A549 (cell line): ENCODE data around the gene IL10. TPM values are rescaled to one million over a fixed set of nuclear protein-coding genes. Genes with fewer than 3 reads are reported as not detected.

Experiments used
- ATAC-seq, 2 experiments: fragments of 200-7000 bp in 1 of 2; fragments of >200 bp in 1 of 2; cut with Nextera tagmentation in 1 of 2; cut with Tn5 transposase in 1 of 2; 3 replicates each; pipeline versions ENCODE4 v1.8.0 to v1.9.1; 2018 to 2020; ENCODE audit warnings: mild to moderate bottlenecking in 1 of 2, moderate library complexity in 1 of 2
- CTCF ChIA-PET: fragments of 300-600 bp; sonication (Branson Sonifier 250); formaldehyde crosslinking; extraction: SDS; loops from one replicate; lab custom pipeline; 2021; ENCODE audit warnings: antibody characterized with exemption, inconsistent platforms; lab: Yijun Ruan, JAX
- POLR2A ChIA-PET: fragments of 350-600 bp; formaldehyde crosslinking; extraction: SDS; loops from one replicate; lab custom pipeline; 2021; ENCODE audit warnings: antibody characterized with exemption, inconsistent platforms; lab: Yijun Ruan, JAX
- DNase-seq, 2 experiments: peaks; one replicate each; pipeline versions ENCODE4 v3.0.0 to v3.0.0-alpha.2; 2011 to 2016; ENCODE audit warnings: low read depth in 1 of 2, low spot score in 1 of 2
- FAIRE-seq: peaks from 2 replicates; lab custom pipeline; 2011; peaks lifted over from hg19 to GRCh38; lab: Jason Lieb, UNC
- H3K27ac ChIP-seq, 2 experiments: fragments of >200 bp; sonication (Bioruptor Twin); formaldehyde crosslinking; 3 replicates each; pipeline ENCODE4 v1.5.1; 2016 to 2017
- H3K4me1 ChIP-seq: fragments of >200 bp; sonication (Bioruptor Twin); formaldehyde crosslinking; 3 replicates; pipeline ENCODE4 v1.6.1; 2016
- H3K4me2 ChIP-seq: fragments of >200 bp; sonication (Bioruptor Twin); formaldehyde crosslinking; 3 replicates; pipeline ENCODE4 v1.6.1; 2016
- H3K4me3 ChIP-seq: fragments of >200 bp; sonication (Bioruptor Twin); formaldehyde crosslinking; 3 replicates; pipeline ENCODE4 v1.5.1; 2016
- H3K9me3 ChIP-seq: fragments of >200 bp; sonication (Bioruptor Twin); formaldehyde crosslinking; 3 replicates; pipeline ENCODE4 v1.6.1; 2016
- CBX8 ChIP-seq: fragments of 200-600 bp; sonication (generic); IDR thresholded peaks from 2 replicates; pipeline ENCODE4 v1.6.1; 2016
- CTCF ChIP-seq: fragments of >200 bp; sonication (Bioruptor Twin); formaldehyde crosslinking; IDR thresholded peaks from 3 replicates; pipeline ENCODE4 v1.5.1; 2016
- EHF ChIP-seq: fragments of 250-450 bp; sonication (Bioruptor Pico); IDR thresholded peaks from 2 replicates; pipeline ENCODE4 v1.5.0; 2020; ENCODE audit warnings: mild to moderate bottlenecking
- EHMT2 ChIP-seq: fragments of 200-600 bp; sonication (generic); IDR thresholded peaks from 2 replicates; pipeline ENCODE4 v1.6.1; 2016; ENCODE audit warnings: antibody characterized with exemption, low read depth, mild to moderate bottlenecking, moderate library complexity
- FOSB ChIP-seq: fragments of 250-450 bp; sonication (Bioruptor Pico); IDR thresholded peaks from 2 replicates; pipeline ENCODE4 v1.5.0; 2020; ENCODE audit warnings: mild to moderate bottlenecking, moderate library complexity
- HMGXB4 ChIP-seq: fragments of 250-450 bp; sonication (Bioruptor Pico); IDR thresholded peaks from 2 replicates; pipeline ENCODE4 v1.5.0; 2021; ENCODE audit warnings: mild to moderate bottlenecking, moderate library complexity, borderline replicate concordance
- HOXB5 ChIP-seq: fragments of 250-450 bp; sonication (Bioruptor Pico); IDR thresholded peaks from 2 replicates; pipeline ENCODE4 v1.5.0; 2020; ENCODE audit warnings: mild to moderate bottlenecking, moderate library complexity
- JUNB ChIP-seq: fragments of >200 bp; sonication (Bioruptor Twin); formaldehyde crosslinking; IDR thresholded peaks from 2 replicates; pipeline ENCODE4 v1.6.1; 2016
- KDM1A ChIP-seq: fragments of 200-600 bp; sonication (generic); IDR thresholded peaks from 2 replicates; pipeline ENCODE4 v1.6.1; 2016; ENCODE audit warnings: low read depth, mild to moderate bottlenecking
- MAFK ChIP-seq: fragments of 450-650 bp; IDR thresholded peaks from 2 replicates; pipeline ENCODE4 v1.6.1; 2014; ENCODE audit not compliant: partially characterized antibody
- MAX ChIP-seq: IDR thresholded peaks from 2 replicates; pipeline ENCODE4 v1.6.1; 2012
- MAZ ChIP-seq: fragments of 150-350 bp; IDR thresholded peaks from 2 replicates; pipeline ENCODE4 v1.6.1; 2014; ENCODE audit warnings: antibody characterized with exemption, low read depth, low read length, borderline replicate concordance
- NR3C1 ChIP-seq: fragments of >200 bp; sonication (Bioruptor Twin); formaldehyde crosslinking; IDR thresholded peaks from 3 replicates; pipeline ENCODE4 v1.6.1; 2017
- PBX3 ChIP-seq: IDR thresholded peaks from 2 replicates; pipeline ENCODE4 v1.6.1; 2012
- POLR2A ChIP-seq: IDR thresholded peaks from 2 replicates; pipeline ENCODE4 v1.6.1; 2012; ENCODE audit warnings: mild to moderate bottlenecking, low read length
- POLR2AphosphoS2 ChIP-seq: conservative IDR thresholded peaks from 2 replicates; pipeline ENCODE4 v1.6.1; 2012; ENCODE audit warnings: low read length, improper control_type of control experiment, inconsistent platforms
- RCOR1 ChIP-seq: fragments of 150-350 bp; IDR thresholded peaks from 2 replicates; pipeline ENCODE4 v1.6.1; 2014; ENCODE audit warnings: antibody characterized with exemption, low read length, low read depth
- REST ChIP-seq: fragments of 200-600 bp; sonication (generic); IDR thresholded peaks from 2 replicates; pipeline ENCODE4 v1.6.1; 2016; ENCODE audit warnings: antibody characterized with exemption, mild to moderate bottlenecking, moderate library complexity
- RFX5 ChIP-seq: fragments of 450-650 bp; IDR thresholded peaks from 2 replicates; pipeline ENCODE4 v1.7.1; 2014; ENCODE audit warnings: antibody characterized with exemption, mild to moderate bottlenecking, moderate library complexity
- RNF2 ChIP-seq: fragments of 200-600 bp; sonication (generic); IDR thresholded peaks from 2 replicates; pipeline ENCODE4 v1.6.1; 2016; ENCODE audit warnings: low read depth, mild to moderate bottlenecking, antibody characterized with exemption, moderate library complexity, borderline replicate concordance
- SREBF2 ChIP-seq: fragments of 450-650 bp; IDR thresholded peaks from 2 replicates; pipeline ENCODE4 v1.6.1; 2014; ENCODE audit warnings: mild to moderate bottlenecking, moderate library complexity
- WGBS: methylation state at CpG from one replicate; pipeline ENCODE4 v1.1.6; 2017; ENCODE audit errors: missing lambda C conversion rate; 5-methylcytosine and 5-hydroxymethylcytosine counted together
- polyA plus RNA-seq, 4 experiments: library from polyadenylated mRNA; depleted of rRNA in 3 of 4; stranded (reverse); fragments of >200 nt; fragmentation: RNase III in 1 of 4; extraction: RNeasy Plus Mini Kit Qiagen cat#74134 plus additional on column Dnase treatment in 1 of 4; gene quantifications; 2 replicates in 3 of 4; 3 replicates in 1 of 4; pipeline ENCODE4 v1.2.3, GENCODE V29; 2011 to 2017

Gene IL10
- polyA plus RNA-seq, 2 of the 4 experiments (the other 2 are of a cell fraction) = not detected

GRCh38 chr1:206794294-206794908 is 22.1 kb upstream of the IL10 start (continued):
- no peak for TF ChIP-seq HMGXB4 (CRISPR knock-in tag)
- no peak for TF ChIP-seq POLR2AphosphoS2
- no peak for TF ChIP-seq MAFK
- TF ChIP-seq, all 56 proteins: peak for 0

GRCh38 chr1:206793620-206794019 is 21.3 kb upstream of the IL10 start:
- FAIRE-seq = no peak
- ChIA-PET CTCF (interaction anchor here (0.9 to 1.3 kb wide), 2 partner anchors 8 to 10 kb away, joined by 3 to 4 read pairs; no protein-coding TSS in a partner anchor), POLR2A (no interaction called here)
- no peaks in the 10 kb centered on the region for H3K4me1 ChIP-seq
- H3K27ac ChIP-seq = no peak overlapping the region
- H3K4me3 ChIP-seq = no peak overlapping the region
- no peak for TF ChIP-seq MAX
- TF ChIP-seq PBX3 = no peak
- no peak for TF ChIP-seq POLR2A
- no peak for TF ChIP-seq KDM1A
- TF ChIP-seq SREBF2 = no peak
- no peak for TF ChIP-seq JUNB
- no peak for TF ChIP-seq RCOR1
- no peak for TF ChIP-seq EHMT2
- no peak for TF ChIP-seq FOSB (CRISPR knock-in tag)
- WGBS = 49% methylated on average over 7 of the region's 7 CpGs
- no peak for ATAC-seq
- H3K4me2 ChIP-seq = no peak overlapping the region
- H3K9me3 ChIP-seq = no peaks in the 10 kb centered on the region
- no peak for DNase-seq

- DNase-seq (no peak), FAIRE-seq (no peak), ATAC-seq (no peak)
- H3K9me3 ChIP-seq = no peaks in the 10 kb centered on the region
- TF ChIP-seq NR3C1 = no peak
- TF ChIP-seq MAZ = no peak
- TF ChIP-seq CTCF = no peak
- TF ChIP-seq RNF2 = no peak
- no peak for TF ChIP-seq HOXB5 (CRISPR knock-in tag)
- TF ChIP-seq RFX5 = no peak
- TF ChIP-seq EHMT2 = no peak
- no peak for TF ChIP-seq REST
- TF ChIP-seq EHF = no peak
- no peak for TF ChIP-seq CBX8
- no peak overlapping the region for H3K4me3 ChIP-seq
- H3K4me2 ChIP-seq = no peak overlapping the region
- no peak overlapping the region for H3K27ac ChIP-seq
- WGBS = 69% methylated on average over 16 of the region's 16 CpGs
- CTCF ChIA-PET = interaction anchor here (0.7 to 1.3 kb wide), 3 partner anchors 9 to 67 kb away, joined by 3 to 4 read pairs (median 3); no protein-coding TSS in a partner anchor
- POLR2A ChIA-PET = no interaction called here
- H3K4me1 ChIP-seq = no peaks in the 10 kb centered on the region
Measured at GRCh38 chr1:206792939-206793607, 20.8 kb upstream of the IL10 start.
